Heart left ventricle (tissue), 16 donors: ENCODE measurements around the gene MUC4. TPM values are rescaled to one million over a fixed set of nuclear protein-coding genes. Genes with fewer than 3 reads are reported as not detected.

Source experiments
- ATAC-seq, 4 donors: fragments of 200-7000 bp; cut with Tn5 transposase; one replicate each; pipeline ENCODE4 v1.9.1; 2020 to 2022; ENCODE audit warnings: moderate library complexity in 4 of 4, mild to moderate bottlenecking in 3 of 4, moderate number of reproducible peaks in 1 of 4
- DNase-seq, 5 donors: peaks; one replicate each; pipeline ENCODE4 v3.0.0-alpha.2; 2020
- H3K27ac ChIP-seq, 12 donors: fragments of 200-600 bp; sonication (generic) in 4 of 12; one replicate each; pipeline versions ENCODE4 v1.5.0 to v1.8.0; 2016 to 2022; ENCODE audit warnings: mild to moderate bottlenecking in 2 of 12
- H3K27me3 ChIP-seq, 9 donors: fragments of 200-600 bp; sonication (generic) in 2 of 9; one replicate each; pipeline versions ENCODE4 v1.5.1 to v1.8.0; 2016 to 2022; ENCODE audit warnings: mild to moderate bottlenecking in 3 of 9
- H3K36me3 ChIP-seq, 9 donors: fragments of 200-600 bp; sonication (generic) in 2 of 9; one replicate each; pipeline versions ENCODE4 v1.5.0 to v1.8.0; 2018 to 2022; ENCODE audit warnings: mild to moderate bottlenecking in 2 of 9
- H3K4me1 ChIP-seq, 12 donors: fragments of 200-600 bp; sonication (generic) in 4 of 12; one replicate each; pipeline versions ENCODE4 v1.5.0 to v1.8.0; 2016 to 2022; ENCODE audit warnings: mild to moderate bottlenecking in 3 of 12
- H3K4me3 ChIP-seq, 12 donors: fragments of 200-600 bp; sonication (generic) in 4 of 12; one replicate each; pipeline versions ENCODE4 v1.5.0 to v1.8.0; 2017 to 2022; ENCODE audit warnings: mild to moderate bottlenecking in 9 of 12, moderate library complexity in 4 of 12
- H3K9me3 ChIP-seq, 12 donors: fragments of 200-600 bp; sonication (generic) in 4 of 12; one replicate each; pipeline versions ENCODE4 v1.5.0 to v1.8.0; 2016 to 2022; ENCODE audit warnings: mild to moderate bottlenecking in 1 of 12
- POLR2A ChIP-seq, 2 donors: fragments of 450-650 bp; IDR thresholded peaks; one replicate each; pipeline ENCODE4 v1.6.1; 2017; ENCODE audit warnings: antibody characterized with exemption in 2 of 2, mild to moderate bottlenecking in 2 of 2, moderate library complexity in 2 of 2
- WGBS, 4 donors: extraction: QIAGEN DNeasy Blood & Tissue Kit in 2 of 4; methylation state at CpG; one replicate each; pipeline versions ENCODE4 v1.1.5 to v1.1.7; 2013 to 2018; 5-methylcytosine and 5-hydroxymethylcytosine counted together
- intact Hi-C, 10 donors: fragments of 100-400 bp; cut with DNase I; formaldehyde crosslinking; loops; one replicate each; pipeline versions ENCODE4 v1.11.1 to v1.14.2; 2022
- polyA plus RNA-seq, 2 donors: library from polyadenylated mRNA; stranded (reverse); fragments of 200-250 nt; gene quantifications; one replicate each; pipeline ENCODE4 v1.2.3, GENCODE V29; 2013
- total RNA-seq, 9 donors: library from RNA; depleted of rRNA in 2 of 9; stranded (reverse); fragments of >200 nt in 2 of 9; fragmentation: NEBNext Ultra II Directional in 3 of 9; extraction: Animal tissue kit (Norgen Biotek cat#: 25700) in 3 of 9; gene quantifications; one replicate each; pipeline versions ENCODE4 v1.1.0 to v1.2.4, GENCODE V29; 2016 to 2023
- TF ChIP-seq, protein P1 (sequence below), 12 donors: fragments of 200-600 bp; sonication (generic) in 4 of 12; IDR thresholded peaks; one replicate each; pipeline versions ENCODE4 v1.5.0 to v1.8.0; 2018 to 2022; ENCODE audit warnings: antibody characterized with exemption in 12 of 12, mild to moderate bottlenecking in 5 of 12
- donor health status: ischemic (EF 13 %, LVEDD 7.1; RV severe dilation, severe dysfunction).
- donor health status: healthy with polysubstance abuse.
- donor health status: DM: no; HTN: yes; CAD: no.
- donor health status: DM: no; HTN: no; CAD: no.
- donor health status: ischemic (EF 25% LVEDD 6.9; RV normal size, moderate dysfunction).
- donor health status: ischemic (EF 25% LVEDD 5.7; RV mildly dilated, moderate dysfunction).
- donor health status: healthy.
- donor health status: DM: yes; HTN: yes; CAD: no.
- donor health status: ischemic (EF 35%, LVEDD 5.7; RV mildly dilated, moderate dysfunction).
- donor health status: nonischemic (EF 11% LVEDD 7.7; RV severe dilation, severe dysfunction).
- donor health status: DM: yes; HTN: yes; CAD: no.
- donor health status: PGD.
- donor health status: ischemic (EF 29% LVEDD 5.4; RV normal size, mild dysfunction).
- donor health status: nonischemic (EF 23%, LVEDD 6.1; RV moderate dilation, normal function).

Gene MUC4
- total and polyA plus RNA-seq, 11 donors, result 0.02 to 0.17 (median 0.03) TPM; not detected in 8

DNA sequence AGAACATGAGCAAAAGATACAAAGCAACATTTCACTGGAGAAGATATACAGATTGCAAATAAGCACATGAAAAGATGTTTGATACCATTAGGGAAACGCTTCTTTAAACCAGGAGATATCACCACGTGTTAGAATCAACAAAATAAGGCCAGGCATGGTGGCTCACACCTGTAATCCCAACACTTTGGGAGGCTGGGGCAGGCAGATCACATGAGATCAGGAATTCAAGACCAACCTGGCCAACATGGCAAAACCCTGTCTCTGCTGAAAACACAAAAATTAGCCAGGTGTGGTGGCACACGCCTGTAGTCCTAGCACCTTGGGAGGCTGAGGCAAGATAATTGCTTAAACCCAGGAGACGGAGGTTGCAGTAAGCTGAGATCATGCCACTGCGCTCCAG, 111.4 kb downstream of the MUC4 start:
- peaks cover 0 to 13% (median 0%) of the 10 kb centered on the region in 12 donors for H3K4me1 ChIP-seq
- no peak overlapping the region for H3K4me3 ChIP-seq
- peaks cover 0 to 49% (median 12%) of the 10 kb centered on the region in 9 donors for H3K36me3 ChIP-seq
- H3K27ac ChIP-seq, result no peak overlapping the region
- TF ChIP-seq POLR2A (IDR thresholded peaks at IDR 0.05), result no peak
- TF ChIP-seq, protein P1, sequence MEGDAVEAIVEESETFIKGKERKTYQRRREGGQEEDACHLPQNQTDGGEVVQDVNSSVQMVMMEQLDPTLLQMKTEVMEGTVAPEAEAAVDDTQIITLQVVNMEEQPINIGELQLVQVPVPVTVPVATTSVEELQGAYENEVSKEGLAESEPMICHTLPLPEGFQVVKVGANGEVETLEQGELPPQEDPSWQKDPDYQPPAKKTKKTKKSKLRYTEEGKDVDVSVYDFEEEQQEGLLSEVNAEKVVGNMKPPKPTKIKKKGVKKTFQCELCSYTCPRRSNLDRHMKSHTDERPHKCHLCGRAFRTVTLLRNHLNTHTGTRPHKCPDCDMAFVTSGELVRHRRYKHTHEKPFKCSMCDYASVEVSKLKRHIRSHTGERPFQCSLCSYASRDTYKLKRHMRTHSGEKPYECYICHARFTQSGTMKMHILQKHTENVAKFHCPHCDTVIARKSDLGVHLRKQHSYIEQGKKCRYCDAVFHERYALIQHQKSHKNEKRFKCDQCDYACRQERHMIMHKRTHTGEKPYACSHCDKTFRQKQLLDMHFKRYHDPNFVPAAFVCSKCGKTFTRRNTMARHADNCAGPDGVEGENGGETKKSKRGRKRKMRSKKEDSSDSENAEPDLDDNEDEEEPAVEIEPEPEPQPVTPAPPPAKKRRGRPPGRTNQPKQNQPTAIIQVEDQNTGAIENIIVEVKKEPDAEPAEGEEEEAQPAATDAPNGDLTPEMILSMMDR (IDR thresholded peaks at IDR 0.05), result no peak
- WGBS, 4 donors, result 86 to 91% (median 90%) methylated on average over 5 of the region's 5 CpGs
- H3K27me3 ChIP-seq, result no peaks in the 10 kb centered on the region
- ATAC-seq (no peak), DNase-seq (no peak)
- intact Hi-C loops, result no loop called here
- H3K9me3 ChIP-seq, result no peaks in the 10 kb centered on the region

GRCh38 chr3:195699860-195700259, 111.9 kb downstream of the MUC4 start:
- peaks cover 0 to 4% (median 0%) of the 10 kb centered on the region in 12 donors for H3K9me3 ChIP-seq
- no peak for DNase-seq
- ATAC-seq, result peak in 2 of 4 donors; percentile 4 to 35
- no peak overlapping the region for H3K4me3 ChIP-seq
- intact Hi-C loops, result loop anchor here in 1 of 10 donors (5.0 kb wide), 1 partner anchor 272 kb away; no protein-coding TSS in a partner anchor
- H3K27me3 ChIP-seq, result no peaks in the 10 kb centered on the region
- H3K36me3 ChIP-seq, result peaks cover 0 to 53% (median 14%) of the 10 kb centered on the region in 9 donors
- peaks cover 0 to 13% (median 0%) of the 10 kb centered on the region in 12 donors for H3K4me1 ChIP-seq
- no peak for TF ChIP-seq POLR2A (IDR thresholded peaks at IDR 0.05)
- TF ChIP-seq, protein P1 (IDR thresholded peaks at IDR 0.05), result no peak
- 66 to 84% (median 77%) methylated on average over 6 of the region's 6 CpGs for WGBS, 4 donors
- H3K27ac ChIP-seq, result no peak overlapping the region

GRCh38 chr3:195699388-195699771, 112.3 kb downstream of the MUC4 start:
- intact Hi-C loops, result loop anchor here in 1 of 10 donors (5.0 kb wide), 1 partner anchor 273 kb away; no protein-coding TSS in a partner anchor

GRCh38 chr3:195698647-195699387, 112.9 kb downstream of the MUC4 start:
- H3K4me1 ChIP-seq, result peaks cover 0 to 13% (median 0%) of the 10 kb centered on the region in 12 donors
- peaks cover 0 to 4% (median 0%) of the 10 kb centered on the region in 12 donors for H3K9me3 ChIP-seq
- H3K4me3 ChIP-seq, result no peak overlapping the region
- peaks cover 0 to 64% (median 24%) of the 10 kb centered on the region in 9 donors for H3K36me3 ChIP-seq
- DNase-seq, result no peak
- H3K27me3 ChIP-seq, result no peaks in the 10 kb centered on the region
- TF ChIP-seq, protein P1 (IDR thresholded peaks at IDR 0.05), result no peak
- TF ChIP-seq POLR2A (IDR thresholded peaks at IDR 0.05), result no peak
- intact Hi-C loops, result loop anchor here in 1 of 10 donors (5.0 kb wide), 1 partner anchor 273 kb away; no protein-coding TSS in a partner anchor
- no peak for ATAC-seq
- WGBS, 4 donors, result 67 to 78% (median 74%) methylated on average over 5 of the region's 5 CpGs
- peak overlapping the region in 1 of 12 donors; percentile 22 for H3K27ac ChIP-seq

More at GRCh38 chr3:195699388-195699771, 112.3 kb downstream of the MUC4 start:
- DNase-seq, result no peak
- no peak for ATAC-seq
- no peak overlapping the region for H3K4me3 ChIP-seq
- H3K27me3 ChIP-seq, result no peaks in the 10 kb centered on the region
- 88 to 95% (median 91%) methylated on average over 2 of the region's 2 CpGs for WGBS, 4 donors
- TF ChIP-seq, protein P1 (IDR thresholded peaks at IDR 0.05), result no peak
- no peak for TF ChIP-seq POLR2A (IDR thresholded peaks at IDR 0.05)
- peaks cover 0 to 4% (median 0%) of the 10 kb centered on the region in 12 donors for H3K9me3 ChIP-seq
- H3K4me1 ChIP-seq, result peaks cover 0 to 13% (median 0%) of the 10 kb centered on the region in 12 donors
- peaks cover 0 to 58% (median 19%) of the 10 kb centered on the region in 9 donors for H3K36me3 ChIP-seq
- no peak overlapping the region for H3K27ac ChIP-seq
